H1 (cell line): Measurements from ENCODE around the gene AGAP3. TPM values are rescaled to one million over a fixed set of nuclear protein-coding genes. Genes with fewer than 3 reads are reported as not detected.

Experiments
- CTCF ChIA-PET: fragments of 300-600 bp; sonication (Branson Sonifier 250); formaldehyde crosslinking; loops from one replicate; lab custom pipeline; 2021; ENCODE audit not compliant: partially characterized antibody; lab: Charles Lee
- POLR2A ChIA-PET: fragments of 300-600 bp; sonication (Branson Sonifier 250); formaldehyde crosslinking; loops from one replicate; lab custom pipeline; 2021; ENCODE audit warnings: inconsistent platforms; ENCODE audit not compliant: partially characterized antibody; lab: Charles Lee
- DNase-seq, 2 experiments: peaks; one replicate each; pipeline versions ENCODE4 v3.0.0 to v3.0.0-alpha.2; 2010 to 2022; ENCODE audit warnings: low spot score in 2 of 2, low read depth in 1 of 2, mixed read lengths in 1 of 2
- FAIRE-seq: peaks from 2 replicates; lab custom pipeline; 2011; peaks lifted over from hg19 to GRCh38; lab: Jason Lieb, UNC
- H2AFZ ChIP-seq: 2 replicates; pipeline ENCODE4 v1.8.1; 2012; ENCODE audit warnings: low read length, inconsistent platforms
- H2AK5ac ChIP-seq: 2 replicates; pipeline ENCODE4 v1.6.1; 2013; ENCODE audit warnings: low read depth, low read length
- H2BK120ac ChIP-seq: replicated peaks from 2 replicates; pipeline ENCODE3; 2013; ENCODE audit warnings: low read depth, low read length, inconsistent platforms
- H2BK12ac ChIP-seq: 2 replicates; pipeline ENCODE4 v1.6.1; 2013; ENCODE audit warnings: low read depth, low read length
- H2BK15ac ChIP-seq: 2 replicates; pipeline ENCODE4 v1.6.1; 2013; ENCODE audit warnings: low read length
- H2BK20ac ChIP-seq: 2 replicates; pipeline ENCODE4 v1.6.1; 2013; ENCODE audit warnings: low read length
- H2BK5ac ChIP-seq: 2 replicates; pipeline ENCODE4 v1.6.1; 2013; ENCODE audit warnings: low read depth, low read length
- H3K14ac ChIP-seq: 2 replicates; pipeline ENCODE4 v1.6.1; 2013; ENCODE audit warnings: inconsistent platforms; ENCODE audit not compliant: insufficient read length
- H3K18ac ChIP-seq: 2 replicates; pipeline ENCODE4 v1.6.1; 2013; ENCODE audit warnings: low read length; ENCODE audit errors: extremely low read depth
- H3K23ac ChIP-seq: 2 replicates; pipeline ENCODE4 v1.6.1; 2013; ENCODE audit warnings: inconsistent platforms; ENCODE audit not compliant: insufficient read length
- H3K23me2 ChIP-seq: 2 replicates; pipeline ENCODE4 v1.6.1; 2013; ENCODE audit warnings: low read depth, low read length
- H3K27ac ChIP-seq: 2 replicates; pipeline ENCODE4 v1.6.1; 2011; ENCODE audit warnings: low read depth, low read length, inconsistent platforms
- H3K27me3 ChIP-seq, 4 experiments: replicated peaks in 1 of 4; 1 replicate in 1 of 4; 2 replicates in 3 of 4; pipeline versions ENCODE4 v1.6.1 to v1.8.1; 2011 to 2013; ENCODE audit warnings: low read length in 3 of 4, mild to moderate bottlenecking in 3 of 4, inconsistent platforms in 2 of 4, mixed read lengths in 2 of 4, moderate library complexity in 1 of 4; ENCODE audit not compliant: control insufficient read depth in 3 of 4, insufficient read depth in 3 of 4; ENCODE audit errors: extremely low read depth in 1 of 4
- H3K36me3 ChIP-seq, 4 experiments: 2 replicates each; pipeline versions ENCODE4 v1.6.1 to v1.8.1; 2011 to 2013; ENCODE audit warnings: mild to moderate bottlenecking in 4 of 4, low read length in 3 of 4, moderate library complexity in 2 of 4, control low read depth in 1 of 4, inconsistent platforms in 1 of 4; ENCODE audit not compliant: insufficient read depth in 4 of 4, control insufficient read depth in 2 of 4
- H3K4ac ChIP-seq: replicated peaks from 2 replicates; pipeline ENCODE3; 2013; ENCODE audit warnings: low read length, low read depth, mixed read lengths, inconsistent platforms; ENCODE audit not compliant: insufficient read length
- H3K4me1 ChIP-seq, 4 experiments: replicated peaks in 1 of 4; 1 replicate in 1 of 4; 2 replicates in 3 of 4; pipeline versions ENCODE4 v1.6.1 to v1.8.1; 2011 to 2013; ENCODE audit warnings: low read length in 3 of 4, inconsistent platforms in 2 of 4, mixed read lengths in 1 of 4; ENCODE audit not compliant: insufficient read depth in 4 of 4, control insufficient read depth in 3 of 4
- H3K4me2 ChIP-seq, 2 experiments: 2 replicates each; pipeline versions ENCODE4 v1.6.1 to v1.8.1; 2011 to 2013; ENCODE audit warnings: low read depth in 2 of 2, low read length in 2 of 2, control low read depth in 1 of 2, inconsistent platforms in 1 of 2, mild to moderate bottlenecking in 1 of 2; ENCODE audit not compliant: insufficient read depth in 1 of 2
- H3K4me3 ChIP-seq, 4 experiments: fragments of 200-600, 300-600 bp in 1 of 4; sonication (generic), shearing (Covaris generic), sonication (Bioruptor Twin) in 1 of 4; 2 replicates each; pipeline versions ENCODE4 v1.5.1 to v1.8.1; 2011 to 2016; ENCODE audit warnings: low read length in 4 of 4, low read depth in 3 of 4, control low read depth in 2 of 4, inconsistent platforms in 2 of 4, mild to moderate bottlenecking in 2 of 4, mixed read lengths in 1 of 4, moderate library complexity in 1 of 4; ENCODE audit not compliant: insufficient read depth in 2 of 4; ENCODE audit errors: extremely low read depth in 1 of 4
- H3K56ac ChIP-seq: replicated peaks from 2 replicates; pipeline ENCODE3; 2013; ENCODE audit warnings: low read depth, mild to moderate bottlenecking, mixed read lengths, low read length, inconsistent platforms; ENCODE audit not compliant: insufficient read length
- H3K79me1 ChIP-seq: 2 replicates; pipeline ENCODE4 v1.6.1; 2013; ENCODE audit warnings: low read depth, low read length, control low read depth
- H3K79me2 ChIP-seq, 2 experiments: 2 replicates each; pipeline versions ENCODE4 v1.6.1 to v1.8.1; 2012 to 2013; ENCODE audit warnings: low read length in 2 of 2, mild to moderate bottlenecking in 2 of 2, inconsistent platforms in 1 of 2; ENCODE audit not compliant: insufficient read depth in 2 of 2, control insufficient read depth in 1 of 2
- H3K9ac ChIP-seq, 4 experiments: replicated peaks in 1 of 4; 1 replicate in 1 of 4; 2 replicates in 3 of 4; pipeline versions ENCODE4 v1.6.1 to v1.8.1; 2011 to 2013; ENCODE audit warnings: low read depth in 3 of 4, low read length in 3 of 4, control low read depth in 2 of 4, mild to moderate bottlenecking in 2 of 4, moderate library complexity in 2 of 4, inconsistent platforms in 1 of 4; ENCODE audit errors: extremely low read depth in 1 of 4
- H3K9me3 ChIP-seq, 2 experiments: 2 replicates each; pipeline versions ENCODE4 v1.6.1 to v1.8.1; 2012 to 2013; ENCODE audit warnings: mild to moderate bottlenecking in 2 of 2, moderate library complexity in 2 of 2, control low read depth in 1 of 2, inconsistent platforms in 1 of 2, low read depth in 1 of 2, low read length in 1 of 2, mixed read lengths in 1 of 2; ENCODE audit not compliant: insufficient read depth in 2 of 2
- H4K20me1 ChIP-seq, 2 experiments: replicated peaks in 1 of 2; 2 replicates each; pipeline versions ENCODE3 to v1.8.1; 2011 to 2013; ENCODE audit warnings: inconsistent platforms in 2 of 2, low read length in 2 of 2, mild to moderate bottlenecking in 1 of 2; ENCODE audit not compliant: insufficient read depth in 2 of 2, control insufficient read depth in 1 of 2
- H4K5ac ChIP-seq: 2 replicates; pipeline ENCODE4 v1.6.1; 2013; ENCODE audit warnings: low read length, low read depth, mixed read lengths, inconsistent platforms; ENCODE audit not compliant: insufficient read length
- H4K8ac ChIP-seq: 2 replicates; pipeline ENCODE4 v1.8.0; 2013; ENCODE audit warnings: mild to moderate bottlenecking, moderate library complexity, low read length, inconsistent platforms; ENCODE audit not compliant: insufficient read depth; ENCODE audit errors: extremely low read depth
- H4K91ac ChIP-seq: replicated peaks from 2 replicates; pipeline ENCODE3; 2013; ENCODE audit warnings: low read length, mixed read lengths, inconsistent platforms; ENCODE audit not compliant: insufficient read length
- BACH1 ChIP-seq: IDR thresholded peaks from 2 replicates; pipeline ENCODE4 v1.6.1; 2012; ENCODE audit warnings: low read length, improper control_type of control experiment
- CBX8 ChIP-seq: fragments of 300-800, 300-1000 bp; sonication (generic); IDR thresholded peaks from 2 replicates; pipeline ENCODE4 v1.7.1; 2016; ENCODE audit warnings: low read depth, low read length, borderline replicate concordance
- EGR1 ChIP-seq: IDR thresholded peaks from 2 replicates; pipeline ENCODE4 v1.6.1; 2011; ENCODE audit warnings: low read depth, low read length, borderline replicate concordance
- JUND ChIP-seq: IDR thresholded peaks from 2 replicates; pipeline ENCODE4 v1.6.1; 2011; ENCODE audit warnings: mild to moderate bottlenecking, improper control_type of control experiment, low read length
- KDM4A ChIP-seq: IDR thresholded peaks from one replicate; pipeline ENCODE4 v1.7.1; 2012; ENCODE audit warnings: low read depth, mild to moderate bottlenecking, moderate library complexity, low read length, inconsistent platforms; ENCODE audit not compliant: severe bottlenecking
- RNF2 ChIP-seq: fragments of 200-900, 300-1000 bp; sonication (generic); IDR thresholded peaks from 2 replicates; pipeline ENCODE4 v1.7.1; 2016; ENCODE audit warnings: borderline replicate concordance, low read depth, mild to moderate bottlenecking, antibody characterized with exemption, low read length; ENCODE audit not compliant: poor library complexity, severe bottlenecking; ENCODE audit errors: missing control alignments
- SP4 ChIP-seq: IDR thresholded peaks from 2 replicates; pipeline ENCODE4 v1.6.1; 2012; ENCODE audit warnings: low read length, inconsistent platforms
- WGBS, 2 experiments: shearing (Covaris generic) in 1 of 2; methylation state at CpG; one replicate each; pipeline versions ENCODE4 v1.1.6 to v1.1.7; 2013 to 2015; ENCODE audit warnings: low lambda C conversion rate in 2 of 2, mixed read lengths in 2 of 2, inconsistent platforms in 1 of 2, low coverage in 1 of 2, missing lambda C conversion rate in 1 of 2; ENCODE audit not compliant: insufficient replicate concordance in 2 of 2, insufficient coverage in 1 of 2, insufficient read length in 1 of 2; ENCODE audit errors: extremely low coverage in 1 of 2, missing lambda C conversion rate in 1 of 2; 5-methylcytosine and 5-hydroxymethylcytosine counted together
- polyA plus RNA-seq, 7 experiments: library from polyadenylated mRNA; depleted of rRNA in 3 of 7; stranded (reverse) in 5 of 7; unstranded in 2 of 7; fragments of >200 nt in 5 of 7; fragments of 200-250 nt in 2 of 7; gene quantifications; 1 replicate in 5 of 7; 2 replicates in 1 of 7; 4 replicates in 1 of 7; pipeline versions ENCODE4 v1.2.1 to v1.2.3, GENCODE V29; 2011 to 2013; ENCODE audit warnings: missing spikeins in 2 of 7, mixed read lengths in 2 of 7
- total RNA-seq: library from RNA; stranded (reverse); fragmentation: NEBNext Ultra II Directional; extraction: Animal tissue kit (Norgen Biotek cat#: 25700); gene quantifications from 2 replicates; pipeline ENCODE4 v1.2.1, GENCODE V29; 2021

The AGAP3 gene
- total and polyA plus RNA-seq, 2 of the 8 experiments (the other 6 are each of a cell fraction or from before 2014, with no cell fraction given), result 66.4 to 120 TPM

GRCh38 chr7:151148319-151149259 is 62.3 kb downstream of the AGAP3 start:
- Histone ChIP-seq H4K8ac (no peak overlapping the region), H3K4me2 (no peak overlapping the region), H3K27me3 (peaks cover 0 to 3% (median under 1%) of the 10 kb centered on the region in 4 experiments; a peak in 3 of 7 replicates), H4K20me1 (peaks cover 0 to 2% of the 10 kb centered on the region in 2 experiments), H2BK120ac (no peak overlapping the region), H2AFZ (no peak overlapping the region), H3K18ac (no peak overlapping the region), H3K9me3 (no peaks in the 10 kb centered on the region), H2BK20ac (no peak overlapping the region), H2AK5ac (no peak overlapping the region), H3K79me1 (no peaks in the 10 kb centered on the region), H4K5ac (no peak overlapping the region), H3K14ac (no peak overlapping the region), H3K79me2 (no peaks in the 10 kb centered on the region), H3K23me2 (no peaks in the 10 kb centered on the region; the same call in 1 of the 2 replicates), H3K23ac (no peak overlapping the region), H2BK12ac (no peak overlapping the region), H3K36me3 (no peaks in the 10 kb centered on the region; a peak in 1 of 8 replicates), H3K9ac (no peak overlapping the region), H3K4me3 (no peak overlapping the region), H3K4ac (no peak overlapping the region), H3K27ac (no peak overlapping the region), H2BK5ac (no peak overlapping the region), H3K4me1 (0 out of 7 replicates have a peak, but pooled peaks cover 0 to 3% (median 0%) of the 10 kb centered on the region in 4 experiments), H2BK15ac (no peak overlapping the region), H4K91ac (no peak overlapping the region), H3K56ac (no peak overlapping the region)
- POLR2A ChIA-PET, result interaction anchor here (1.0 to 2.3 kb wide), 7 partner anchors 8 to 79 kb away, joined by 3 to 8 read pairs (median 5); partner anchors contain the start of gene ABCF2
- CTCF ChIA-PET, result interaction anchor here (0.8 to 18.9 kb wide), 13 partner anchors 9 to 130 kb away, joined by 3 to 197 read pairs (median 6); partner anchors contain the start of gene GBX1
- TF ChIP-seq SP4, result no peak
- no peak for TF ChIP-seq BACH1
- TF ChIP-seq JUND, result no peak
- no peak for TF ChIP-seq EGR1
- TF ChIP-seq CBX8, result no peak
- no peak for TF ChIP-seq RNF2
- no peak for TF ChIP-seq KDM4A
- DNase-seq (no peak), FAIRE-seq (no peak)
- WGBS, 2 experiments, result 93% methylated on average over 22 of the region's 22 CpGs; no CpG with 5 or more reads in 1 of the 2 experiments
